ENCODE data around the gene PIK3AP1.

PIK3AP1 gene

GRCh38 chr10:96639899-96640298, 80.4 kb downstream of the PIK3AP1 start:
- no peak for DNase-seq

- DNase-seq: no peak
These were observed 81.6 kb downstream of the PIK3AP1 start for GRCh38 chr10:96638696-96639095.

- no peak for DNase-seq
These were observed 82.2 kb downstream of the PIK3AP1 start for GRCh38 chr10:96638120-96638519.

- DNase-seq: no peak
These were observed 82.6 kb downstream of the PIK3AP1 start for GRCh38 chr10:96637709-96638108.

GRCh38 chr10:96636551-96636950, 83.8 kb downstream of the PIK3AP1 start:
- DNase-seq: no peak

GRCh38 chr10:96632974-96633710, 87.2 kb downstream of the PIK3AP1 start:
- no peak for DNase-seq

GRCh38 chr10:96627292-96627691, 93.0 kb downstream of the PIK3AP1 start:
- no peak for DNase-seq

- DNase-seq: no peak
These were observed 93.5 kb downstream of the PIK3AP1 start for GRCh38 chr10:96626795-96627194.

- DNase-seq: no peak
These were observed 95.1 kb downstream of the PIK3AP1 start for GRCh38 chr10:96625173-96625572.

- no peak for DNase-seq
These were observed 98.1 kb downstream of the PIK3AP1 start for GRCh38 chr10:96622013-96622787.

- DNase-seq: no peak
These were observed 100.2 kb downstream of the PIK3AP1 start for GRCh38 chr10:96619796-96620773.

- DNase-seq: no peak
These were observed 101.2 kb downstream of the PIK3AP1 start for GRCh38 chr10:96619120-96619519.

GRCh38 chr10:96618653-96619052, 101.7 kb downstream of the PIK3AP1 start:
- DNase-seq: no peak

GRCh38 chr10:96616961-96617360, 103.4 kb downstream of the PIK3AP1 start:
- DNase-seq: no peak

GRCh38 chr10:96614515-96614914, 105.8 kb downstream of the PIK3AP1 start:
- no peak for DNase-seq

- DNase-seq: no peak
These were observed 106.7 kb downstream of the PIK3AP1 start for GRCh38 chr10:96613576-96613975.

- no peak for DNase-seq
These were observed 108.1 kb downstream of the PIK3AP1 start for GRCh38 chr10:96612055-96612830.

GRCh38 chr10:96610817-96611216, 109.5 kb downstream of the PIK3AP1 start:
- no peak for DNase-seq

- no peak for DNase-seq
These were observed 110.8 kb downstream of the PIK3AP1 start for GRCh38 chr10:96609510-96609909.

- DNase-seq: no peak
These were observed 111.5 kb downstream of the PIK3AP1 start for GRCh38 chr10:96608805-96609204.

GRCh38 chr10:96608262-96608661, 112.1 kb downstream of the PIK3AP1 start:
- DNase-seq: no peak

GRCh38 chr10:96606946-96607345, 113.4 kb downstream of the PIK3AP1 start:
- no peak for DNase-seq

Data from right forelimb (tissue), 1 donor.